Activated gamma-delta T cell (primary cell): Measurements from ENCODE around the gene TNNT3.

ENCODE experiments used
- DNase-seq: peaks from one replicate; lab custom pipeline; 2025; lab: John Stamatoyannopoulos, UW

Gene TNNT3

GRCh38 chr11:1923201-1923956 is 3.9 kb downstream of the TNNT3 start:
- DNase-seq = no peak

GRCh38 chr11:1924181-1924580 is 4.7 kb downstream of the TNNT3 start:
- DNase-seq = no peak

- DNase-seq = no peak
Measured at GRCh38 chr11:1924646-1925372, 5.3 kb downstream of the TNNT3 start.

GRCh38 chr11:1925373-1926155 is 6.1 kb downstream of the TNNT3 start:
- no peak for DNase-seq

GRCh38 chr11:1926156-1927025 is 6.9 kb downstream of the TNNT3 start:
- DNase-seq = no peak

GRCh38 chr11:1927026-1927847 is 7.7 kb downstream of the TNNT3 start:
- DNase-seq = no peak

GRCh38 chr11:1927848-1928469 is 8.5 kb downstream of the TNNT3 start:
- DNase-seq = no peak

GRCh38 chr11:1928470-1928890 is 9.0 kb downstream of the TNNT3 start:
- no peak for DNase-seq

GRCh38 chr11:1928891-1929541 is 9.5 kb downstream of the TNNT3 start:
- no peak for DNase-seq

- DNase-seq = no peak
Measured at GRCh38 chr11:1929621-1930461, 10.3 kb downstream of the TNNT3 start.

- no peak for DNase-seq
Measured at GRCh38 chr11:1930462-1930830, 10.9 kb downstream of the TNNT3 start.

GRCh38 chr11:1931341-1932104 is 12.0 kb downstream of the TNNT3 start:
- no peak for DNase-seq

GRCh38 chr11:1932105-1932480 is 12.6 kb downstream of the TNNT3 start:
- no peak for DNase-seq

GRCh38 chr11:1932681-1933080 is 13.2 kb downstream of the TNNT3 start:
- no peak for DNase-seq

- no peak for DNase-seq
Measured at GRCh38 chr11:1933416-1934334, 14.2 kb downstream of the TNNT3 start.

GRCh38 chr11:1934335-1935155 is 15.0 kb downstream of the TNNT3 start:
- DNase-seq = no peak
